NCI-H2171 (cell line): Measurements from ENCODE around the gene OR56B4.
"Not testable (repeated sequence)": the region's sequence is repeated elsewhere in the genome, so short reads cannot be mapped to it uniquely, and the experiment has no call there.

Source experiments
- DNase-seq: peaks from one replicate; lab custom pipeline; 2025; lab: John Stamatoyannopoulos, UW

Gene OR56B4, protein sequence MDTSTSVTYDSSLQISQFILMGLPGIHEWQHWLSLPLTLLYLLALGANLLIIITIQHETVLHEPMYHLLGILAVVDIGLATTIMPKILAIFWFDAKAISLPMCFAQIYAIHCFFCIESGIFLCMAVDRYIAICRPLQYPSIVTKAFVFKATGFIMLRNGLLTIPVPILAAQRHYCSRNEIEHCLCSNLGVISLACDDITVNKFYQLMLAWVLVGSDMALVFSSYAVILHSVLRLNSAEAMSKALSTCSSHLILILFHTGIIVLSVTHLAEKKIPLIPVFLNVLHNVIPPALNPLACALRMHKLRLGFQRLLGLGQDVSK

DNA sequence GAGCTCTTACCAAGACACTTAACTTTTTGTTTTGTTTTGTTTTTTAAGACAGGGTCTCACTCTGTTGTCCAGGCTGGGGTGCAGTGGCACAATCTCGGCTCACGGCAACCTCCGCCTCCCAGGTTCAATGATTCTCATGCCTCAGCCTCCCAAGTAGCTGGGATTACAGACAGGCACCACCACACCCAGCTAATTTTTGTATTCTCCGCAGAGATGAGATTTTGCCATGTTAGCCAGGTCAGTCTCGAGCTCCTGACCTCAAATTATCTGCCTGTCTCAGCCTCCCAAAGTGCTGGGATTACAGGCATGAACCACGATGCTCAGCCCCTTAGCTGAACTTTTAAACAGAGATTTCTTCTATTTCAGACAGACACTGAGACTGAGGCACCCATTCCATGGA, at the start of gene OR56B4:
Gene OR56B4, plus strand, starts transcription at position 301 of the 400 bp plus-strand sequence. Its CDS starts 95 bp downstream, at position 396.
- DNase-seq: not testable (repeated sequence)

DNA sequence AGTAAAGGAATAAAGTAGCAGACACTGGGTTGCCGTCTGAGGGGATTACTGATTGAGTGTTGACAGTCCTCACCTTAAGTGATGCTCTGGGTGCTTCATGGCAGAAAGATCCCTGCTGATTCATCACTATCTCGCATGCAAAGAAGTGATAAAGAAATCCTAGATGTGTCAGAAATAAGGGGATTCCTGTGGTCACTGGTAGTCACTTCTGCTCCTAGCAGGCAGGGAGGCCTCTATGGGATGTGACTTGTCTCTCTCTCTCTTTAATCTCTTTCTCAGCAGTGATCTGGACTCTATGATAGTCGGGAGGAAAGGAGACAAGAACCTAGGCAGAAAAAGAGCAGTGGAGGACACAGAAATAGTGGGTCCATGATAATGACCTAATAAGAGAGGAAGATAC, 46.0 kb upstream of the OR56B4 start:
- DNase-seq: no peak

DNA sequence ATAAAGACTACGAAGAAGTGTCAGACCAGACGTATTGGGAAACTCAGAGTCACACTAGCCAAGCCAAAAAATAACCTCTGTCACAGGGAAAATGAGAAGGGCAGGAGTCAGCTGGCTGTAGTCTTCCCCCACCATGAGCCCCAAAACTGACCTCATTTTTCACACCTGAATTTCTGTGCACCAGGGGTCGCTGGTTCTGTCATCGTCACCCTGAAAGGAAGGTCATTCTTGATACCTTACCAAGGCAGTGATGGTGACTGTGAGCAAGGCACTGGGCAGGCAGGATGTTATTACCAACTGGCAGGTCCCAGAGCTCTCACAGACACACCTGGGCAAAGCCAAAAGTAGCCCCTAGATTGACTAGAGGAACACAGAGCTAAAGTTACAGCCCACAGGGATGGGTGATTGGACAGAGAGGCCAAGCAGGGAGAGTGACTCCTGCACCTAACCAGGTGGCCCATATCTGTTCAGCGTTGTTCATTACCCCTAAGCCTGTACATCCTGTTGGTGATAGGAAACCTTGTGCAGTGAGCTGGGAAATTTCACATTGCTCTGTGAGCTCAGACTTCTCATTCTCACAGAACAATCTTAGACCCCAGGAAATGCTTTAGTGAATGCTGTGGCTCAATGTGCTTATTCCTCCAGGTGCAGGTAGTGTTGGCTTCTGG, 44.7 kb upstream of the OR56B4 start:
- DNase-seq: no peak

DNA sequence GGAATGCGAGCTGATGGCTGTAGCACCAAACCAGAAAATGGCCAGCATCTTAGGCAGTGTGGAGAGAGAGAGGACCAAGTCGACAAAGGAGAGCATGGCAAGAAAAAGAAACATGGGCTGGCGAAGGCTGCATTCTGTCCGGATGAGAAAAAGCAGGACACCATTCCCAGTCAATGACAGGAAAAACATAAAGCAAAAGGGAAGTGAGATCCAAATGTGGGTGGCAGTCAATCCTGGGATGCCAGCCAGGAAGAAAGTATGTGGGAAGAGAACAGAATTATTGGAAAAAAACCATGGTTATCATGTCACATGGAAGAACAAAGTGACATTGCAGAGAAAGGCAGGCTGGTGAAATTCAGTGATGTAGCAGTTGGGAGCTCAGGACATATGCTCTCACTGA, 40.0 kb upstream of the OR56B4 start:
- DNase-seq: no peak

DNA sequence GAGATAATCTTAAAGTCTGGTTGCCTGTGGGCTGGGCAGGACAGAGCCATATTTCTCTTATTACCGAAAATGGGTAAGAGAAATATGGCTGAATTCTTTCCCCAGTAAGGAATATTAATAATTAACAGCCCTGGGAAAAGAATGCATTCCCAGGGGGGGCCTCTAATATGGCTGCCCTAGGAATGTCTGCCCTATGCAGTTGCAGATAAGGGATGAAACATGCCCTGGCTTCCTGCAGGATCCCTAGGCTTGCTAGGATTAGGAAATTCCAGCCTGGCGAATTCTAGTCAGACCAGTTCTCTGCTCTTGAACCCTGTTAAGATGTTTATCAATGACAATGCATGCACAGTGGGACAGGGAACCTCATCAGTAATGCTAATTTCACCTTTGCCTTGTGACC, 31.0 kb upstream of the OR56B4 start:
- not testable (repeated sequence) for DNase-seq

DNA sequence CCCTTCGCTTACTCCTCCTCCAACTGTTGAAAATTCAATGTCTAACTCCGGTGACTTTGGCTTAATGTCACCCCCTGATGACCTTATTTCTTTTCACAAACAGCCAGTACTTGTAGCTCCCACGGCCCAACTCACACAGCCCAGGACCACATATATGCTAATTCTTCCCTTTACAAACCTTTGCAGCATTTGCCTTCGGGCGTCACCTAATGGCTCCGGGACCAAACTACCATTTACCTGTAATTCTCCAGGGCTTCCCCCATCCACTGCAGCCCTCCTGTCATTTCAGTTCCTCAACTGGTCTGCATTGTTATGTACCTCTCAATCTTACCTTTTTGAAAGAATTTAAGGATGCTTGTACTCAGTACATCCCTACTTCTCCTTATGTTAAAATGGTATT, 29.8 kb upstream of the OR56B4 start:
- no peak for DNase-seq

DNA sequence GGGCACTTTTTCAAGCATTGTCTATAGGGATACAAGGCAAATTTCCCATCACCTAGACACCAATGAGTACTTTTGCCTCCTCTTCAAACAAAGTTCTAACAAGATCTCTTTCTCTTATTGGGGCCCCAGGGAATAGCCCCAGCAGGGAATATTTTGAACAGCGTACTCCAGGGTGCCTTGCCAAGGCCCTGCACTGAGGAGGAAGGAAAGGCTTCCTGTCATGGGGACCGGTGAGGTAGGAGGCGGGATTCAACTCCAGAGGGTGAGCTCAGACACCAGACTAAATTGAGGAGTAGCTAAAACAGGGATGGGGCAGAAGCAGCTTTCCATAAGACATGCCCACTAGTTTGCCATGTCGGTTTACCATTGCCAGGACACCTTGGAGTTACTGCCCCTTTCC, 28.0 kb upstream of the OR56B4 start:
- no peak for DNase-seq

DNA sequence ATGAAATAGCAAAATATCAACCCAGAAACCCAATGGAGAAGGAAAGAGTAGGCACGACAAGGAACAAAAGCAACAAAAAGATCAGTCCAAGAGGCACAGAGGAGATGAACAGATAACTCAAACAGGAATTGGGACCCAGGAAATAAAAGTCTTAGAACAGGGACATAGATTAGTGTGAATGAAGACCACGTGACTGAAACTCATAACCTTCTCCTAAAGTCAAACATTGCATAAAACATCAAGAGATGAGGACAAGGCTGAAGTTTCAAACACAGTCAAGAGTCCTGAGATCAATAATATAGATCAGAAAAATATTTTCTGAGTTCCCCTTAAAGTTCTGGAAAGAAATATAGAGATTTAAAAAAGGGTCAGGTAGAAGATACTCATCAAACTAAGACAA, 24.4 kb upstream of the OR56B4 start:
- DNase-seq: no peak

DNA sequence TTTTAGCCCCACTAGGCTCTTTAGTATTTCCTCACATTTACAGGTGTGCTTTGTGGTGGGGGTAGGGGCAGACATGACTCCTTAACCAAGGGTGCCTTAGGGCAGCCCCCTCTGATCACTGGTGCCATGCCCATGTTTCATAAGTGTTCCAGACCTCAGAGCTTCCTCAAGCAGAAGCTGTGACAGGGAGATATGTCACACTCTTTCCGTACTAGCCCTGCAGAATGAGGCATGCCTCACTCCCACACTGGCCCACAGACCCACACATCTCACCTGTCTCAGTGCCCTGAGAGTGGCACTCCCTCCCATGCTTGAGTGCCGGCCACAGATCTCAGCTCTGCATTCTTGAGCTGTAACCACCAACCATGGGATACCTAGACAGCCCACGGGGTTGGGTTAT, 22.9 kb upstream of the OR56B4 start:
- DNase-seq: no peak

DNA sequence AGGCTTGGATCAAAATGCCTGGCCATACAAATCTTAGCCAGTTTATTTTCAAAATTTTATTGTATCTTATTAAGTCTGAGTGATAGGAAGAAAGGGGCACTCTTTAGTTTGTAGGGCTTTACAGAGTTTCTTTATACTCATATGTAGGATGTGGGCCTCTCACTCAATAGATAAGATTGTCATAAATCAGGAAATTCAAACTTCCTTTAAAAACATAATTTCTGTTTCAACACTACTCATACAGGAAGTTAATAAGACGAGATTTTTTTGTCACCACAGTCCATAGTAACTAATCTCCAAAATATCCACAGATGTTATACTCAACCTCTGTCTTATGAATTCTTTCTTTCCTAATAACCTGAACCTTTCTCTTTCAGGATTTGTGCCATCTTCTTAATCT, 13.3 kb upstream of the OR56B4 start:
- DNase-seq: no peak

DNA sequence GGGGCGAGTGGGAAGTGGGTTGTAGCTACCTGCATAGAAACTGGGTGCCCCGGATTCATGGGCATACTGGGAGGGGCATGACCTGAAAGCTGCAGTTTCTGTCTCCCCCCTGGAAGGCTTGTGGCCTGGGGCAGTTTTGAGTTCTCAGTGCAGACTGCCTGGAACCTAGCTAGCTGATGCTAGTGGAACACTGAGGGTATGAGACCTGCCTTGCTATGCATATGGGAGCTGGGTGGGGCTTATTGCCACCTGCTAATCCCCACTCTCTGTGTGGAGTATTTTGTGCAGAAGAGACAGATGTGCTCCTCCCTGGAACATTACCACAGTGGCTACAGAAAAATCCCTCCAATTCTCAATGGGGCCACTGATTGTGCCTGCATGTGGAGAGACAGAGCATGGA, 11.7 kb upstream of the OR56B4 start:
- DNase-seq: no peak

DNA sequence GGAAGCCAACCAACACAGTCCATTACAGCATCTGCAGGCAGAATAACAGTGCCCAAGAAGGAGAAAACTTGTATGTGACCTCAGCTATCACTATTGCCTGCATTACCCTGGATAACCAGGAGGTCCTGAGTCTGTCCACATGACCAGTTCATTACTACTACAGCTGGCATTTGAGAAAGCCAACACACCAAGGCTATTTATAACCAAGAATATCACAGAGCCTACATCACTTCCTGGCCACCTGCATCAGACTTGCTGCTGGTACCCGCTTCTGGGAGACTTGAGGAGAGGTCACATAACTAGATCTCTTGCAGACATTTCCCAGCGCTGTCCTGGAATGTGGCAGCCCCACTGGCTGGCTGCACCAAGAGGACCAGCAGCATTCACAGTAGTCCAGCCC, 11.1 kb upstream of the OR56B4 start:
- DNase-seq: no peak

DNA sequence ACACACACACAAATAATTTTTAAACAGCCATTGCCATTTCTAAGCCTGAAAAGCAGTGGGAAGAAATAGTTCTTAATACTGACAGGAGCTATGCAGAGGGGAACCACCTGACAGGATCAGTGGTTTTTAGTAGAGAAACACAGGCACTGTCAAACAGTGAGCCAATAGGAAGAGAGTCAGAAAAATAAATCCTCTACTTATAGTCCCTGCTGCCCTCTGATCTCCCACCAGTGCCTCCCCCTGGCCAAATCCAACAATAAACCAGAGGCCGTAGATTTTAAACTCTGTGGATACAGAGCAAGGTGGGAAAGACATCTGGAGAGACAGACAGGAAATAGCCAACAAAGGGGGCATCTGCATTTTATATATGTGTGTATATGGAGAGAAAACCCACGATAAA, 7.9 kb upstream of the OR56B4 start:
- DNase-seq: no peak

DNA sequence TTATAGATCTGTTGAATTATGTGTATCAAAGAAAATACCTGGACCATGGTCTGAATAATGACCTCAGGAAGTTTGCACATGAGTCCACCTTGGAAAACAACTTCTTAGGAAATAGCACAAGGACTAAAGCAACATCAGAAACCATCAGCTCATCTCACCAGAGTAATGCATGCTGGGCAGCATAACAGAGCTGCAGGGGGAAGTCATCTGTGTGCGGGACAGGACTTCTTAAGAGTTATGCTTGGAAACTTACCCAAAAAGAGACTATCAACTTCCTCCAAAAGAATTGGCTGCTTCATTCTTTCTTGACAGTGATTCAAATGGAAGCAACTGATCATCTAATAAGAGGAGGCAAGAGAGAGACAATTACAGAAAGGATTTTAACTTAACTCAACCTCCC, 2.5 kb downstream of the OR56B4 start:
- DNase-seq: no peak

DNA sequence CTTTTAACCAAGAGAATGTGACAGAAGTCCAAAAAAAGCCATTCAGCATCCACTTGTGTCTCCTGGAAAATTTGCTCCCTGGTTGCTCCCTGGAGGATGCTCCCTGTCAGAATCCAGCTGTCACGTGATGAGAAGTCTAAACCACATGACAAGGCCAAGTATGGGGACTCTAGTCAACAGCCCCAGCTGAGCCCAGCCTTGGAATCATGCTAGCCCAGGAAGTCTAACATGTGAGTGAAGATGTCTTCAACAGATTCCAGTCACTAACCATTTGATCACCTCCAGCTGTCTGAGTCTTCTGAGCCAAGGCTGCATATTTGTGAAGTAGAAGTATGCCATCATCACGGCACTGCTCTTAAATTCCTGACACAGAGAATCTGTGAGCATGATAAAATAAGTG, 4.2 kb downstream of the OR56B4 start:
- DNase-seq: no peak

DNA sequence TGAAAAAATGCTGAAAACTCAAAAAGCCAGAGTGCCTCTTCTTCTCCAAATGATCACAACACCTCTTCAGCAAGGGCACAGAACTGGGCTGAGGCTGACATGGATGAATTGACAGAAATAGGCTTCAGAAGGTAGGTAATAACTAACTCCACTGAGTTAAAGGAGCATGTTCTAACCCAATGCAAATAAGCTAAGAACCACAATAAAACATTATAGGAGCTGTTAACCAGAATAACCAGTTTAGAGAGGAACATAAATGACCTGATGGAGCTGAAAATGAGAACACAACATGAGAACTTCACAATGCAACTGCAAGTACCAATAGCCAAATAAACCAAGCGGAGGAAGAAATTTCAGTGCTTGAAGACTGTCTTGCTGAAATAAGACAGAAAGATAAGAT, 9.2 kb downstream of the OR56B4 start:
- DNase-seq: no peak

DNA sequence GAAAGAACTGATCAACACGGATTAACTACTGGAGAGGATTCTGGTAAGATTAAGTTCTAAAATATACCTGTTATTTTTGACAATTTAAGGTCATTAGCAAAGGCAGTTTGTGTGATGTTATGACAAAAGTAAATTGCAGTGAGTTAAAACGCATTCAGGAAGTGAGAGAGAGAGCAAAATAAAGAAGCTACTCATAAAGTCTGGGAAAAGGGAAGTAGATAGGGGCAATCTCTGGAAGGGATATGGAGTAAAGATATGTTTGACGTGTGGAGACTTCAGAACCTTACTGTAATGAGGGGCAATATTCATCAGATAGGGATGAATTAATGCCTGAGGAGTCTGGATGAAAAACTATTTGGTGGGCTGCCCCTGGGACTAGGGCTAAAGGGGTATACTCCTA, 16.8 kb downstream of the OR56B4 start:
- DNase-seq: no peak

DNA sequence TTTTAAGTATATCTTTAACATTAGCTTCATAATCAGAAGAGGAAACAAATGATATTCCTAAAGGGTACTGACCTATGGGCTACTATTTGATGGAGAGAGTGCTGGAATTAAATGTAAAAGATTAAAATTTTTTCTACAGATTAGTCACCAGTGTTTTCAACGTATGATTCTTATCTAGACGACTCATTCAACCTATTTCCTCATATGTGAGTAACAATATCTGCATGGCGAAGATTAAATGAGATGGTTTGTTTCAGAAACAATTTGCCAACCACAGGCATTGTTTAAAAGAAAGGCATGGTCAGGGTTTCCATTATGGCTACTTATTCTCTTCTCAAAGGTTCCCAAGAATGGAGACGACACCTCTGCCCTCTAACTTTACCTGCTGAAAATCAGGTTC, 20.4 kb downstream of the OR56B4 start:
- DNase-seq: no peak

DNA sequence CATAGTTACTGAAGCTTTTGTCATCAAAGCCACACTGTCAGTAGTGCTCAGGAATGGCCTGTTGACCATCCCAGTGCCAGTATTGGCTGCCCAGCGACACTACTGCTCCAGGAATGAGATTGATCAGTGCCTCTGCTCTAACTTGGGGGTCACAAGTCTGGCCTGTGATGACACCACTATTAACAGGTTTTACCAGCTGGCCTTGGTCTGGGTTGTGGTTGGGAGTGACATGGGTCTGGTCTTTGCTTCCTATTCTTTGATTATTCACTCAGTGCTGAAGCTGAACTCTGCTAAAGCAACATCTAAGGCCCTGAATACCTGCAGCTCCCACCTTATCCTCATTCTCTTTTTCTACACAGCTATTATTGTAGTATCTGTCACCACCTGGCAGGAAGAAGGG, 21.5 kb downstream of the OR56B4 start:
- DNase-seq: no peak

DNA sequence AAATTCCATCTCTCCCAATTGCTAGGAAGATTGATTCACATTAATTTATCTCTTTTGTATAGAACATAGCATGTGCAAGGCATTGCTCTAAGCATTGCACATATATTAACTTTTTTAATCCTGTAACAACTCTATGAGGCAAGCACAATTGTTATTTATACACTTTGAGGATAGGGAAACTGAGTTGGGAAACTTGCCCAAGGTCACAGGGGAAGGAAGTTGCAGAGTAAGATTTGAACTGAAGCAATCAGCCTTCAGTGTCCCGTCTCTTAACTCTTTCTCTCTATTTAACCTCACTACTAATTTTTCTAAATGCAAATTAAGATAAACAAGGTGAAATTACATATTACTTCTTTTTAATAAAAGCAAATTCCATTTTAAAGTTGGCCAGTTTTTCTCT, 22.2 kb downstream of the OR56B4 start:
- DNase-seq: no peak

DNA sequence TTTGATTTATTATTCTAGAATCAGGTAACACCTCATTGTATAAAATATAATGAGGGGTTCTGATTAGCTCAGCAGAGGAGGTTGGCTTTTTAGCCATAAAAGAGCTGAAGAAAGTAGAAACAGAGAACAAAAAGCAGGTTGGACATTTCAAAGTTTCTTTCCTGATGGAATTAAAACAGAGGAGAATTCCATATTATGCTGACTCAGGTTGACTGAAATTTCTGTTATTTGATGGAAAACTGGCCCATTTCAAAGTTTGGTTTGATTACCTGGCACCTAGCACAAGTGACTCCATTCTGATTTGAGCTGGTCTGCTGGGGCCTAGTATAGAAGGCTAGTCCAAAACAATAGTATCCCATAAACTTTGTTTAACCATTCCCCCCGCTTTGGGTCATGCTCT, 24.9 kb downstream of the OR56B4 start:
- DNase-seq: no peak

DNA sequence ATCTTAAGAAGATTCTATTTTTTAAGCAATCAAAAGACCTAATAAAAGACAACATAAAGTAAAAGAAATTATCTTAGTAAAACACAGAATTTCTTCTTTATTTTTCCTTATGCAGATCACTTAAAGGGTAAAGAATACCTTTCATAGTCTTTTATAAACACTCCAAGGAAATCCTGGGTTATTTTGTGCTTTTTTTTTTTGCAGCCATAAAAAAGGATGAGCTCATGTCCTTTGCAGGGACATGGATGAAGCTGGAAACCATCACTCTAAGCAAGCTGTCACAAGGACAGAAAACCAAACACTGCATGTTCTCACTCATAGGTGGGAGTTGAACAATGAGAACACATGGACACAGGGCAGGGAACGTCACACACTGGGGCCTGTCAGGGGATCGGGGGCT, 28.5 kb downstream of the OR56B4 start:
- not testable (repeated sequence) for DNase-seq

DNA sequence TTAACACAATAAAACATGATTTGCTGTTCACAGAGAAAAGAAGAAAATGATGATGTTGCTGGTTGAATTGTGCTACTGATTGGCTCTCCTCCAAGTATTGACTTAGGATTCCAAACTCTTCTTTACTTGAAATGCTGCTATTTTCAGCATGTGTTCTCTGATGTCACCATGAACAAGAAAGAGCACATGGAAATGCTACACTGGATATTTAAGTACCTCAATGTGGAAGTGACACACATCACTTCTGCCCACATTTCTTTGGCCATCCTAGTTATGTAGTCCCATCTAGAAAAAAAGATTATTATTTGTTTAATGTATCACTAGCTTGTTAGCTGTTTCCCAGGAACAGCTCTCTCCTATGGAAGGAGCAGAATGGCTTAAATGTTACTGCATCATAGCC, 35.5 kb downstream of the OR56B4 start:
- DNase-seq: no peak

DNA sequence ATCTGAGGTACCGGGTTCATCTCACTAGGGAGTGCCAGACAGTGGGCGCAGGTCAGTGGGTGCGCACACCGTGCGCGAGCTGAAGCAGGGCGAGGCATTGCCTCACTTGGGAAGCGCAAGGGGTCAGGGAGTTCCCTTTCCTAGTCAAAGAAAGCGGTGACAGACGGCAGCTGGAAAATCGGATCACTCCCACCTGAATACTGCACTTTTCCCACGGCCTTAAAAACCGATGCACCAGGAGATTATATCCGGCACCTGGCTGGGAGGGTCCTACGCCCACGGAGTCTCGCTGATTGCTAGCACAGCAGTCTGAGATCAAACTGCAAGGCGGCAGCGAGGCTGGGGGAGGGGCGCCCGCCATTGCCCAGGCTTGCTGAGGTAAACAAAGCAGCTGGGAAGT, 36.3 kb downstream of the OR56B4 start:
- not testable (repeated sequence) for DNase-seq
